K562 (cell line): ENCODE data around the gene IGFBP4. TPM values are rescaled to one million over a fixed set of nuclear protein-coding genes. Genes with fewer than 3 reads are reported as not detected.
A peak's percentile ranks its signal among the peaks of the same experiment; 100 is the strongest.

ENCODE experiments used
- ATAC-seq: fragments of 200-7000 bp; cut with Tn5 transposase; 3 replicates; pipeline ENCODE4 v1.9.1; 2020; ENCODE audit warnings: moderate library complexity
- BruUV-seq: library from RNA; stranded (reverse); fragments of 400-500 nt; replicated peaks from 2 replicates; lab custom pipeline; 2021; lab: Mats Ljungman, UMichigan
- CTCF ChIA-PET: fragments of 300-600 bp; formaldehyde crosslinking; extraction: SDS; loops from one replicate; lab custom pipeline; 2021; ENCODE audit warnings: low intra/inter-chr PET ratio; lab: Yijun Ruan, JAX
- POLR2A ChIA-PET: fragments of 300-600, 350-650 bp; sonication (Branson Sonifier 250); formaldehyde crosslinking; extraction: SDS; loops from one replicate; lab custom pipeline; 2021; ENCODE audit warnings: antibody characterized with exemption, inconsistent platforms; lab: Yijun Ruan, JAX
- DNase-seq, 4 experiments: peaks; one replicate each; pipeline versions ENCODE4 v3.0.0 to v3.0.0-alpha.2; 2011 to 2018; ENCODE audit warnings: low spot score in 3 of 4, mixed read lengths in 3 of 4; ENCODE audit errors: extremely low read depth in 1 of 4
- FAIRE-seq: peaks from 2 replicates; lab custom pipeline; 2011; peaks lifted over from hg19 to GRCh38; lab: Jason Lieb, UNC
- H2AFZ ChIP-seq: 2 replicates; pipeline ENCODE4 v1.6.0; 2011; ENCODE audit warnings: low read depth, low read length, control low read depth, inconsistent platforms
- H3K27ac ChIP-seq: fragments of 200-600 bp; 3 replicates; pipeline ENCODE4 v1.8.0; 2011; ENCODE audit warnings: low read depth, mild to moderate bottlenecking, control low read depth, inconsistent platforms, low read length, moderate library complexity, mixed read lengths; ENCODE audit errors: extremely low read depth
- H3K27me3 ChIP-seq, 2 experiments: fragments of 300-600 bp in 1 of 2; 2 replicates in 1 of 2; 3 replicates in 1 of 2; pipeline versions ENCODE4 v1.6.0 to v1.8.0; 2011; ENCODE audit warnings: inconsistent platforms in 2 of 2, low read length in 2 of 2, mild to moderate bottlenecking in 1 of 2, mixed read lengths in 1 of 2, moderate library complexity in 1 of 2; ENCODE audit not compliant: control insufficient read depth in 2 of 2, insufficient read depth in 2 of 2
- H3K36me3 ChIP-seq: fragments of 300-600 bp; 3 replicates; pipeline ENCODE4 v1.8.0; 2011; ENCODE audit warnings: mild to moderate bottlenecking, low read length, inconsistent platforms; ENCODE audit not compliant: control insufficient read depth, insufficient read depth
- H3K4me1 ChIP-seq, 2 experiments: fragments of 200-600 bp in 1 of 2; replicated peaks in 1 of 2; 2 replicates in 1 of 2; 3 replicates in 1 of 2; pipeline versions ENCODE4 v1.5.1 to v1.8.0; 2011; ENCODE audit warnings: inconsistent platforms in 2 of 2, low read length in 2 of 2, mild to moderate bottlenecking in 1 of 2, mixed read lengths in 1 of 2, moderate library complexity in 1 of 2; ENCODE audit not compliant: control insufficient read depth in 2 of 2, insufficient read depth in 2 of 2
- H3K4me2 ChIP-seq: 2 replicates; pipeline ENCODE4 v1.6.1; 2011; ENCODE audit warnings: low read length, control low read depth, inconsistent platforms, mixed read lengths; ENCODE audit not compliant: insufficient read depth
- H3K4me3 ChIP-seq: fragments of 200-600 bp; sonication (generic), shearing (Covaris generic); 2 replicates; pipeline ENCODE4 v1.5.1; 2016; ENCODE audit warnings: control low read depth, inconsistent platforms
- H3K79me2 ChIP-seq: fragments of 200-600 bp; 3 replicates; pipeline ENCODE4 v1.8.0; 2011; ENCODE audit warnings: low read length, inconsistent platforms; ENCODE audit not compliant: control insufficient read depth, insufficient read depth
- H3K9ac ChIP-seq, 2 experiments: 2 replicates each; pipeline versions ENCODE4 v1.6.0 to v1.6.1; 2011; ENCODE audit warnings: low read depth in 2 of 2, low read length in 2 of 2, control low read depth in 1 of 2, inconsistent platforms in 1 of 2, mild to moderate bottlenecking in 1 of 2, mixed read lengths in 1 of 2; ENCODE audit not compliant: insufficient read depth in 1 of 2
- H3K9me1 ChIP-seq: one replicate; pipeline ENCODE4 v1.6.0; 2011; ENCODE audit warnings: inconsistent platforms, mild to moderate bottlenecking, low read length, moderate library complexity; ENCODE audit not compliant: control insufficient read depth, insufficient read depth
- H3K9me3 ChIP-seq: replicated peaks from 2 replicates; pipeline ENCODE4 v1.5.1; 2011; ENCODE audit warnings: low read depth, low read length, inconsistent platforms; ENCODE audit not compliant: control insufficient read depth, insufficient read depth
- H4K20me1 ChIP-seq: replicated peaks from 2 replicates; pipeline ENCODE4 v1.6.1; 2011; ENCODE audit warnings: low read length, inconsistent platforms, mixed read lengths; ENCODE audit not compliant: control insufficient read depth, insufficient read depth
- ARID3B ChIP-seq: fragments of 250-450 bp; sonication (Bioruptor Pico); IDR thresholded peaks from 2 replicates; pipeline ENCODE4 v1.4.0; 2020; ENCODE audit warnings: borderline replicate concordance
- ATF3 ChIP-seq, 2 experiments: fragments of 450-650 bp in 1 of 2; sonication (generic) in 1 of 2; formaldehyde crosslinking in 1 of 2; IDR thresholded peaks in 1 of 2; conservative IDR thresholded peaks in 1 of 2; 2 replicates each; pipeline versions ENCODE4 v1.6.1 to v1.8.1; 2016 to 2023; ENCODE audit warnings: mild to moderate bottlenecking in 2 of 2, moderate library complexity in 2 of 2, inconsistent platforms in 1 of 2, missing genetic modification reagents in 1 of 2
- C11orf30 ChIP-seq: fragments of 450-650 bp; IDR thresholded peaks from 2 replicates; pipeline ENCODE4 v1.6.1; 2016; ENCODE audit warnings: low read depth, mild to moderate bottlenecking
- DLX4 ChIP-seq: fragments of 250-450 bp; sonication (Bioruptor Pico); IDR thresholded peaks from 2 replicates; pipeline ENCODE4 v1.6.1; 2021; ENCODE audit warnings: mild to moderate bottlenecking
- GABPA ChIP-seq: fragments of 200-800 bp; sonication (Bioruptor generic); conservative IDR thresholded peaks from 2 replicates; pipeline ENCODE4 v1.6.1; 2016; ENCODE audit warnings: low read depth, missing genetic modification characterization, missing compliant biosample characterization
- HSF4 ChIP-seq: fragments of 250-450 bp; sonication (Bioruptor Pico); IDR thresholded peaks from 2 replicates; pipeline ENCODE4 v2.1.2; 2022; ENCODE audit warnings: mild to moderate bottlenecking, moderate library complexity, borderline replicate concordance
- MAFF ChIP-seq: IDR thresholded peaks from 2 replicates; pipeline ENCODE4 v1.6.1; 2012; ENCODE audit warnings: low read length, improper control_type of control experiment
- MAFG ChIP-seq: fragments of 450-650 bp; conservative IDR thresholded peaks from 2 replicates; pipeline ENCODE4 v1.6.1; 2016; ENCODE audit warnings: missing genetic modification characterization, missing compliant biosample characterization
- MLX ChIP-seq, 2 experiments: fragments of 450-650 bp in 1 of 2; sonication (generic) in 1 of 2; formaldehyde crosslinking; conservative IDR thresholded peaks; 2 replicates each; pipeline versions ENCODE4 v1.4.0 to v1.8.1; 2020 to 2022; ENCODE audit warnings: mild to moderate bottlenecking in 1 of 2, missing genetic modification reagents in 1 of 2
- ZNF316 ChIP-seq: fragments of 450-650 bp; IDR thresholded peaks from 2 replicates; pipeline ENCODE4 v1.6.1; 2016
- WGBS: fragments of 100-300 bp; shearing (Covaris generic); methylation state at CpG from one replicate; pipeline ENCODE4 v1.1.6; 2016; ENCODE audit warnings: low coverage, mixed read lengths; ENCODE audit not compliant: insufficient coverage; ENCODE audit errors: missing lambda C conversion rate; 5-methylcytosine and 5-hydroxymethylcytosine counted together
- in situ Hi-C: fragments of 300-500 bp; cut with MboI; formaldehyde crosslinking; loops from 4 replicates; pipeline ENCODE4 v1.15.0; 2018; ENCODE audit warnings: inconsistent platforms, mixed read lengths
- intact Hi-C: fragments of 100-400 bp; cut with micrococcal nuclease; formaldehyde crosslinking; loops from 2 replicates; pipeline ENCODE4 v1.14.2; 2022
- polyA plus RNA-seq, 8 experiments: library from polyadenylated mRNA; depleted of rRNA in 4 of 8; stranded (reverse) in 5 of 8; unstranded in 3 of 8; fragments of >200 nt; fragmentation: Nextera tagmentation in 2 of 8; fragmentation: Illumina TruSeq in 1 of 8; extraction: Ambion mirVana in 2 of 8; extraction: Trizol in 1 of 8; gene quantifications; 2 replicates each; pipeline versions ENCODE4 v1.2.1 to v1.2.3, GENCODE V29; 2011 to 2014; ENCODE audit warnings: inconsistent platforms in 1 of 8, missing spikeins in 1 of 8
- total RNA-seq, 7 experiments: library from RNA; depleted of rRNA in 6 of 7; stranded (reverse); fragments of >200 nt in 6 of 7; fragmentation: Illumina TruSeq in 2 of 7; extraction: Trizol in 2 of 7; gene quantifications; 2 replicates each; pipeline versions ENCODE4 v1.2.1 to v1.2.3, GENCODE V29; 2011 to 2021; ENCODE audit warnings: low replicate concordance in 1 of 7

IGFBP4 gene
- total and polyA plus RNA-seq, 9 of the 15 experiments (the other 6 are each of a cell fraction or from before 2014, with no cell fraction given) = 8.8 to 99.8 (median 18.6) TPM

- TF ChIP-seq DLX4 (CRISPR knock-in tag) = no peak
These were observed 2.7 kb downstream of the IGFBP4 start (continued) for GRCh38 chr17:40445751-40446468.

GRCh38 chr17:40447148-40447644 is 3.9 kb downstream of the IGFBP4 start:
- H3K9ac ChIP-seq = peak overlapping the region in 1 of 2 experiments; percentile 65; a peak in 1 of 4 replicates
- H2AFZ ChIP-seq = no peak overlapping the region
- H3K9me3 ChIP-seq = no peaks in the 10 kb centered on the region
- CTCF ChIA-PET = no interaction called here
- intact Hi-C loops = no loop called here
- peaks cover under 1% of the 10 kb centered on the region; the same call in 2 of the 3 replicates for H3K36me3 ChIP-seq
- H3K79me2 ChIP-seq = peaks cover 29% of the 10 kb centered on the region
- H3K9me1 ChIP-seq = no peaks in the 10 kb centered on the region
- TF ChIP-seq MAFG (tag) (0 out of 2 replicates have a peak, but pooled peaks have one; percentile 12), MLX (CRISPR knock-in tag; conservative IDR thresholded peaks at IDR 0.05) (no peak), C11orf30 (peak; percentile 53), ARID3B (CRISPR knock-in tag) (no peak), ATF3 (IDR thresholded peaks at IDR 0.05) (no peak), ATF3 (CRISPR knock-in tag; conservative IDR thresholded peaks at IDR 0.05) (no peak), HSF4 (no peak), GABPA (no peak), MAFF (peak; percentile 17; the same call in 1 of the 2 replicates), ZNF316 (peak; percentile 44; the same call in 1 of the 2 replicates)
- DNase-seq (no peak), FAIRE-seq (no peak), ATAC-seq (no peak)
- no peaks in the 10 kb centered on the region for H4K20me1 ChIP-seq
- no peak overlapping the region for H3K4me2 ChIP-seq
- H3K27ac ChIP-seq = no peak overlapping the region
- no peak overlapping the region for H3K4me3 ChIP-seq
- in situ Hi-C loops = no loop called here
- H3K27me3 ChIP-seq = no peaks in the 10 kb centered on the region
- H3K4me1 ChIP-seq = peaks cover 32 to 34% of the 10 kb centered on the region in 2 experiments
- WGBS = 80% methylated on average over 8 of the region's 8 CpGs
- BruUV-seq = no TSS peak
- POLR2A ChIA-PET = interaction anchor here (0.6 to 1.3 kb wide), 7 partner anchors 8 to 1334 kb away, joined by 3 to 4 read pairs (median 3); no protein-coding TSS in a partner anchor
